ENCODE data around the gene CNTNAP2.

- TF ChIP-seq RAD21 (IDR thresholded peaks at IDR 0.05; ENCODE audit: low read length) (no peak), CTCF (conservative IDR thresholded peaks at IDR 0.05; ENCODE audit: low read depth, low read length) (no peak), RCOR1 (IDR thresholded peaks at IDR 0.05; ENCODE audit: insufficient replicate concordance, low read length) (no peak), MXI1 (IDR thresholded peaks at IDR 0.05; ENCODE audit: borderline replicate concordance, low read depth, low read length) (no peak), FOS (IDR thresholded peaks at IDR 0.05; ENCODE audit: low read depth, low read length) (no peak), POLR2A (IDR thresholded peaks at IDR 0.05; ENCODE audit: low read depth, low read length) (no peak), RFX5 (IDR thresholded peaks at IDR 0.05; ENCODE audit: low read depth, low read length) (no peak), CEBPB (IDR thresholded peaks at IDR 0.05; ENCODE audit: low read depth, low read length) (no peak), BHLHE40 (IDR thresholded peaks at IDR 0.05; ENCODE audit: low read depth, low read length) (no peak), ELK1 (IDR thresholded peaks at IDR 0.05; ENCODE audit: borderline replicate concordance, low read depth, low read length) (no peak)
- TF ChIP-seq, protein P1, sequence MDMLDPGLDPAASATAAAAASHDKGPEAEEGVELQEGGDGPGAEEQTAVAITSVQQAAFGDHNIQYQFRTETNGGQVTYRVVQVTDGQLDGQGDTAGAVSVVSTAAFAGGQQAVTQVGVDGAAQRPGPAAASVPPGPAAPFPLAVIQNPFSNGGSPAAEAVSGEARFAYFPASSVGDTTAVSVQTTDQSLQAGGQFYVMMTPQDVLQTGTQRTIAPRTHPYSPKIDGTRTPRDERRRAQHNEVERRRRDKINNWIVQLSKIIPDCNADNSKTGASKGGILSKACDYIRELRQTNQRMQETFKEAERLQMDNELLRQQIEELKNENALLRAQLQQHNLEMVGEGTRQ (IDR thresholded peaks at IDR 0.05; ENCODE audit: low read depth, low read length) = no peak
Observed at GRCh38 chr7:147915781-147916180, 1799.2 kb downstream of the CNTNAP2 start.
